GM21619 (cell line): ENCODE results near the gene NHSL2.
"Not testable (repeated sequence)": the region's sequence is repeated elsewhere in the genome, so short reads cannot be mapped to it uniquely, and the experiment has no call there.

ENCODE experiments used
- ATAC-seq: cut with Tn5 transposase; IDR thresholded peaks from one replicate; pipeline ENCODE4 v1.9.1; 2021; ENCODE audit not compliant: unreplicated experiment

NHSL2 gene

GRCh38 chrX:71910643-71910985, at the start of gene NHSL2:
TSS of gene NHSL2 (plus strand) at chrX:71910845.
- no peak for ATAC-seq

- ATAC-seq = no peak
These were observed 43.0 kb upstream of the NHSL2 start for GRCh38 chrX:71867680-71868079.

- ATAC-seq = not testable (repeated sequence)
These were observed 41.1 kb upstream of the NHSL2 start for GRCh38 chrX:71869566-71869965.

GRCh38 chrX:71870208-71871098, 40.2 kb upstream of the NHSL2 start:
- ATAC-seq = no peak

- ATAC-seq = no peak
These were observed 39.3 kb upstream of the NHSL2 start for GRCh38 chrX:71871367-71871766.

GRCh38 chrX:71872542-71873458, 37.8 kb upstream of the NHSL2 start:
- no peak for ATAC-seq

- no peak for ATAC-seq
These were observed 37.2 kb upstream of the NHSL2 start for GRCh38 chrX:71873459-71873833.

GRCh38 chrX:71876841-71877240, 33.8 kb upstream of the NHSL2 start:
- ATAC-seq = not testable (repeated sequence)

GRCh38 chrX:71885099-71885498, 25.5 kb upstream of the NHSL2 start:
- no peak for ATAC-seq

- ATAC-seq = no peak
These were observed 15.0 kb upstream of the NHSL2 start for GRCh38 chrX:71895607-71896006.

GRCh38 chrX:71906144-71906543, 4.5 kb upstream of the NHSL2 start:
- no peak for ATAC-seq

- ATAC-seq = no peak
These were observed 2.3 kb upstream of the NHSL2 start for GRCh38 chrX:71908387-71908786.

- ATAC-seq = no peak
These were observed 689 bp upstream of the NHSL2 start for GRCh38 chrX:71909956-71910355.

GRCh38 chrX:71910986-71911730, 513 bp downstream of the NHSL2 start:
- ATAC-seq = no peak

GRCh38 chrX:71911731-71912050, 1.0 kb downstream of the NHSL2 start:
- no peak for ATAC-seq

- ATAC-seq = no peak
These were observed 1.5 kb downstream of the NHSL2 start for GRCh38 chrX:71912156-71912555.

- no peak for ATAC-seq
These were observed 2.7 kb downstream of the NHSL2 start for GRCh38 chrX:71913156-71913950.

- no peak for ATAC-seq
These were observed 7.1 kb downstream of the NHSL2 start for GRCh38 chrX:71917621-71918343.

- no peak for ATAC-seq
These were observed 8.8 kb downstream of the NHSL2 start for GRCh38 chrX:71919431-71919830.

GRCh38 chrX:71919886-71920285, 9.2 kb downstream of the NHSL2 start:
- ATAC-seq = no peak
